ENCODE measurements around the gene PSMD2.
A peak's percentile ranks its signal among the peaks of the same experiment; 100 is the strongest.

The PSMD2 gene

GRCh38 chr3:184305577-184305976 lies 6.5 kb downstream of the PSMD2 start:
- Histone ChIP-seq H3F3A (ENCODE audit: insufficient read depth, low read length) (no peaks in the 10 kb centered on the region), H4K20me1 (ENCODE audit: insufficient read depth, low read length) (no peaks in the 10 kb centered on the region), H3K4me3 (ENCODE audit: low read length) (no peak overlapping the region), H3K9ac (ENCODE audit: low read length) (no peak overlapping the region), H3K79me2 (ENCODE audit: low read length) (peaks cover 44% of the 10 kb centered on the region), H3K4me1 (ENCODE audit: low read length) (peaks cover 1% of the 10 kb centered on the region), H3K36me3 (replicated peaks; ENCODE audit: insufficient read depth, low read length) (peaks cover 67% of the 10 kb centered on the region), H3K27me3 (replicated peaks; ENCODE audit: insufficient read depth, low read length) (no peaks in the 10 kb centered on the region), H2AFZ (ENCODE audit: low read length) (no peak overlapping the region), H3K27ac (ENCODE audit: low read length) (no peak overlapping the region), H3K4me2 (ENCODE audit: low read depth, low read length) (no peak overlapping the region), H3K9me3 (replicated peaks; ENCODE audit: insufficient read depth, low read length) (no peaks in the 10 kb centered on the region), H3K9me2 (replicated peaks; ENCODE audit: insufficient read depth, low read length) (no peaks in the 10 kb centered on the region)
- no peak for DNase-seq
- TF ChIP-seq EZH2phosphoT487 (IDR thresholded peaks at IDR 0.05; ENCODE audit: low read length) (no peak), CTCF (IDR thresholded peaks at IDR 0.05; ENCODE audit: low read length) (peak; percentile 54)

GRCh38 chr3:184306341-184306972 lies 7.4 kb downstream of the PSMD2 start:
- H3K36me3 ChIP-seq (replicated peaks; ENCODE audit: insufficient read depth, low read length), result peaks cover 64% of the 10 kb centered on the region
- TF ChIP-seq EZH2 (optimal IDR thresholded peaks at IDR 0.05; ENCODE audit: low read depth, low read length) (no peak), CTCF (IDR thresholded peaks at IDR 0.05; ENCODE audit: low read length) (no peak), EZH2phosphoT487 (IDR thresholded peaks at IDR 0.05; ENCODE audit: low read length) (no peak)
- no peaks in the 10 kb centered on the region for H3K9me2 ChIP-seq (replicated peaks; ENCODE audit: insufficient read depth, low read length)
- peaks cover 36% of the 10 kb centered on the region for H3K79me2 ChIP-seq (ENCODE audit: low read length)
- H3K9me3 ChIP-seq (replicated peaks; ENCODE audit: insufficient read depth, low read length), result no peaks in the 10 kb centered on the region
- H3K4me1 ChIP-seq (ENCODE audit: low read length), result no peaks in the 10 kb centered on the region
- H3K9ac ChIP-seq (ENCODE audit: low read length), result no peak overlapping the region
- H3F3A ChIP-seq (ENCODE audit: insufficient read depth, low read length), result peaks cover 7% of the 10 kb centered on the region; the same call in 1 of the 2 replicates
- H3K27me3 ChIP-seq (replicated peaks; ENCODE audit: insufficient read depth, low read length), result no peaks in the 10 kb centered on the region
- H4K20me1 ChIP-seq (ENCODE audit: insufficient read depth, low read length), result no peaks in the 10 kb centered on the region
- DNase-seq, result no peak
- no peak overlapping the region for H3K4me3 ChIP-seq (ENCODE audit: low read length)
- H3K4me2 ChIP-seq (ENCODE audit: low read depth, low read length), result no peak overlapping the region
- H2AFZ ChIP-seq (ENCODE audit: low read length), result no peak overlapping the region
- H3K27ac ChIP-seq (ENCODE audit: low read length), result no peak overlapping the region

- DNase-seq, result no peak
- H3K9ac ChIP-seq (ENCODE audit: low read length), result no peak overlapping the region
- no peak overlapping the region for H3K4me3 ChIP-seq (ENCODE audit: low read length)
- H3K4me1 ChIP-seq (ENCODE audit: low read length), result no peaks in the 10 kb centered on the region
- H3K9me3 ChIP-seq (replicated peaks; ENCODE audit: insufficient read depth, low read length), result no peaks in the 10 kb centered on the region
- H3K4me2 ChIP-seq (ENCODE audit: low read depth, low read length), result no peak overlapping the region
- H3K9me2 ChIP-seq (replicated peaks; ENCODE audit: insufficient read depth, low read length), result no peaks in the 10 kb centered on the region
- H3K79me2 ChIP-seq (ENCODE audit: low read length), result peaks cover 21% of the 10 kb centered on the region
- no peak overlapping the region for H3K27ac ChIP-seq (ENCODE audit: low read length)
- no peaks in the 10 kb centered on the region for H4K20me1 ChIP-seq (ENCODE audit: insufficient read depth, low read length)
- TF ChIP-seq EZH2phosphoT487 (IDR thresholded peaks at IDR 0.05; ENCODE audit: low read length) (no peak), EZH2 (optimal IDR thresholded peaks at IDR 0.05; ENCODE audit: low read depth, low read length) (no peak), CTCF (IDR thresholded peaks at IDR 0.05; ENCODE audit: low read length) (no peak)
- H3K36me3 ChIP-seq (replicated peaks; ENCODE audit: insufficient read depth, low read length), result peaks cover 49% of the 10 kb centered on the region
- H3F3A ChIP-seq (ENCODE audit: insufficient read depth, low read length), result peaks cover 13% of the 10 kb centered on the region
- H3K27me3 ChIP-seq (replicated peaks; ENCODE audit: insufficient read depth, low read length), result no peaks in the 10 kb centered on the region
- H2AFZ ChIP-seq (ENCODE audit: low read length), result no peak overlapping the region
Measured at GRCh38 chr3:184307915-184308314, 8.9 kb downstream of the PSMD2 start.
